H54 (cell line): ENCODE measurements around the gene GPR158.
"Not testable (repeated sequence)": the region's sequence is repeated elsewhere in the genome, so short reads cannot be mapped to it uniquely, and the experiment has no call there.

Source experiments
- DNase-seq: peaks from one replicate; pipeline ENCODE4 v3.0.0; 2011; ENCODE audit warnings: low spot score, mixed read lengths; ENCODE audit not compliant: insufficient read length
- FAIRE-seq: peaks from 3 replicates; lab custom pipeline; 2011; peaks lifted over from hg19 to GRCh38; lab: Jason Lieb, UNC
- POLR2A ChIP-seq: IDR thresholded peaks from 2 replicates; pipeline ENCODE4 v1.6.1; 2011; ENCODE audit warnings: low read depth, mild to moderate bottlenecking, low read length

The GPR158 gene

DNA sequence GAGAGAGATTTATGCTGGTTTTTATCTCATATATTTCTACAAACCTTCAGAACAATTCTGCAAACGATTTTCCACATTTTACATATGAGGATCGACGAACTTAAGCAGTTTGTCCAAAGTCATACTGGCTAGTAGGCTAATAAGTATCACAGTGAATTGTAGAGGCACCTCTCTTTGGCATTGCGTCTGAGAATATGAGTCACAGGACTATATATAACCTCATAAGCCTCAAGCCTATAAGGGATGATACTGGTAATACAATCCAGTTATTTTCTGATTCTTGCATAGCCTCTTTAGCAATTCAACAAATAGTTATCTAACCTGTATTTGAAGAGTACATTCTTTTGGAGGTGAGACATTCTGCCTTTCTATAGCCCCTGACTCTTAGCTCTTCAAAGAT lies 129.8 kb downstream of the GPR158 start:
- TF ChIP-seq POLR2A: no peak
- DNase-seq (no peak), FAIRE-seq (no peak)

DNA sequence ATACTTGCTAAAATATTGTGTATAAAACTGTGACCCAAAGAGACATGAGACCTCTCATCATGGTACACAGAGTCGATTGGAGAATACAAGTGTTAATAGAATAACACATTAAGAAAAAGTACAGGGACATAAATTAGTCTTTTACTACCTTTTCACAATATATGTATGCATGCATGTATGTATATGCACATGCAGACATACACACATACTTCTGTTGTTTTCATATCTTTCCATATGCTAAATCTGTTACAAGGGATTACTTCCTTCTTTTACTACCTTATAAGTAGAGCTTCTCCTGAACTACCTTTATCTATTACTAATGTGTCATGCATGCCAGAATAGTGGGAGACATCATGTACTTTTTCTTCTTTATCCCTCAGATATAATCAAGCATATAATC lies 131.6 kb downstream of the GPR158 start:
- no peak for TF ChIP-seq POLR2A
- FAIRE-seq: no peak

DNA sequence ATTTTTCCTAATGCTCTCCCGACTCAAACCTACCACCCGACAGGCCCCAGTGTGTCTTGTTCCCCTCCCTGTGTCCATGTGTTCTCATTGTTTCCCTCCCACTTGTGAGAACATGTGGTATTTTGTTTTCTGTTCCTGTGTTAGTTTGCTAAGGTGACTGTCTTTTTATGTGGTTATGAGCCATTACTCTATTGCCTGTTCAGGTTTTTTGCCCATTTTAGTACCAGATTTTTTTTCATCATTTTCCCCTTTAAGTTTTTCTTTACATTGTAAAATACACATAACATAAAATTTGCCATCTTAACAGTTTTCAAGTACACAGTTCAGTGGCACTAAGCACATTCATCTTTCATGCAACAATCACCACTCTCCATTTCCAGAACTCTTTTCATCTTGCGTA lies 133.5 kb downstream of the GPR158 start:
- FAIRE-seq (no peak), DNase-seq (no peak)
- TF ChIP-seq POLR2A: no peak

More for the DNA sequence above, 131.6 kb downstream of the GPR158 start:
- DNase-seq: no peak

DNA sequence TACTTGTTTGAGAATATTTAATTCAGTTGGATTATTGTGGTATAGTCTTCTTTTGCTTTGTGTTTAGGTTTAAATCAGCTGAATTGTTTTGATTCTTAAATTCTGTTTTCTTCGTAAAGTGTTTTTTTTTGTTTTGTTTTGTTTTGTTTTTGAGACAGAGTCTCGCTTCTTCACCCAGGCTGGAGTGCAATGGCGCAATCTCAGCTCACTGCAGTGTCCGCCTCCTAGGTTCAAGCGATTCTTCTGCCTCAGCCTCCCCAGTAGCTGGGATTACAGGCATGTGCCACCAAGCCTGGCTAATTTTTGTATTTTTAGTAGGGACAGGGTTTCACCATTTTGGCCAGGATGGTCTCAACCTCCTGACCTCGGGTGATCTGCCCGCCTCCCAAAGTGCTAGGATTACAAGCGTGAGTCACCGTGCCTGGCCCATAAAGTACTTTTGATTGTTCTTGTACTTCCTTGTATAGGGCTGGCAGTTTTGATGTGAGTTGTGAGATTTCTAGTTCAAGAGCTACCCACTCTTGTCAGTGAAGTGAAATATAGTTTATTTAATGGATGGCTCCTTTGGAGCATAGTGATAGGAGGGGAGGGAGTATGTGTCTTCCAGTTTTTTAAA lies 142.9 kb downstream of the GPR158 start:
- FAIRE-seq, DNase-seq: not testable (repeated sequence)

DNA sequence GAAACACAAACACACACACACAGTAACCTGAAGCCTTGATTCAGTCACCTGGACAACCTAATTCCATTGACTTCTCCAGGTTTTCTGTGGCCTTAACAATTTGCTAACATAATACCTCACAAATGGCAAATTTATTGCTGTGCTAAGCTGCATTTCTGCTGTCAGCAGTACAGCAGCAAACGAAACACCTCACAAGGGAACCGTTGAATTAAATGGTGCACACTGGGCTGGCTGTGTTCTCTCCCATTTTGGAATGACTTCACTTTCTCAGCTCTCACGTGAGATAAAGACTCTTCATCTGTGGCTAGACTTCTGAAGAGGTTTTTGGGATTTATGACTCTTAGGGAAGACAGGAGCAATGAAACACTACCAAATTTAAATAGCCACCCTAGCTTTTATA lies 152.5 kb downstream of the GPR158 start:
- FAIRE-seq (no peak), DNase-seq (no peak)
- no peak for TF ChIP-seq POLR2A

DNA sequence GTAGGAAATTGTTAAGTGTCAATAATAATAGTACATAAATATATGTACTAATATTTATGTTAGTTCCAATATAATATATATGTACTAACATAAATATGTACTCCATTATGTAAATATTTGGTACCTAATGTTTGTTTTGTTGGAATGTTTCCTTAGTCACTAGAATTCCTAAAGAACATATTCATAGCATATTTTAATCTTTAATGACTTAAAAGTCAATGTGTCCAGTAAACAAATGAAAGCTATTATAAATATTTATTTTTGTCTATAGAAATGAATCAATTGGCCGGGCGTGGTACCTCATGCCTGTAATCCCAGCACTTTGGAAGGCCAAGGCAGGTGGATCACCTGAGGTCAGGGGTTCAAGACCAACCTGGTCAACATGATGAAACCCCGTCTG lies 153.6 kb downstream of the GPR158 start:
- no peak for FAIRE-seq
- TF ChIP-seq POLR2A: no peak
- no peak for DNase-seq

DNA sequence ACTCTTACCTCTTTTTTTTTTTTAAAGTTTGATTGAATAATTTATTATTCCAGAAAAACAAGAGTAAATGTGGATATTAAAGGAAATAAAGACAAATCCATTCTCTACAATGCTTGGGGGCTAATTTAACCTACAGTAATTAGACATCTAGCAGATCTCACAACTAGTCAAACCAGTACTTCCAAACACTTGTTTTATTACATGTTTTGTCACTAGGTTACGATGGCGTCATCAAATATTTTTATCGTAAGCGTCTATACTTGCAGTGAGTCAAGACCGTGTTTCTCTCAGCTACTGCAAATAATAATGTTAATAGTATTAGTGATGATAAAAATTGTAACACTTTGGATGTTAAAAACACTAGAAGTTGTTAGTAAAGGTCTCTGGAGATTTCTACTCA lies 154.8 kb downstream of the GPR158 start:
- peak; percentile 23 for FAIRE-seq
- not testable (repeated sequence) for DNase-seq

DNA sequence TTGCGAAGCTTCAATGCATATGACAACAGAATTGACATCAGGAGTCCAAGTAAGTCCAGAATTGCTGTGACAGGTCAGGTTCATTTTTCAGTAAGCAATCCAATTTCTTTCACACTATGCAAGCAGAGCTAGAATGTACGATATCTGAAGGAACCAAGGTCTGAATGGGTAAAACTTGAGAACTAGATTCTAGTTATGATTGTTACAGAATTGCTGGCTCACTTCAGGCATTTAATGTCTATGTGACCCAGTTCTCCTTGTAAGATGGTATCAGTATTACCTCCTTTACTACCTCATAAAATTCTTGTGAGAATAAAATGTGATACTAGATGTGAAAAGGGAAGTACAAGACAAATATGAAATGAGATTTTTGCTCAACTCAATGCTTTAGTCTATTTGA lies 159.6 kb downstream of the GPR158 start:
- no peak for TF ChIP-seq POLR2A
- DNase-seq (no peak), FAIRE-seq (no peak)

DNA sequence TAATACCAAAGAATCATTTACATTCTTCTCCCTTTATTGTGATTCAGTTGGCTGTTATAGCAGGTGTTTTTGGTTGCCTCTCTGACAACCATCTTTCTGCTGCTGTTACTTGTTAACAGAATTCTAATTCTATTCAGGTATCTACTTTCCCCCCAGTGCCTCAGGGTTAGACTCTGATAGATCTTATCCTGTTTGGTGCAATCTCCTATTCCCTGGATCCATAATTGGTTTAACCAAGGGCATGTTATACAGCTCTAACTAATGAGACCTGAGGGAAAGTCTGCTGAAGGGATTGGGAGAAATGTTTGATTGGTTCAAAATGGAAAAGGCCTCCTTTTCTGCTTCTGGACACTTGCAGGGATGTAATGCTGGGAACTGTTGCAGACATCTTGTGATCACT lies 161.5 kb downstream of the GPR158 start:
- no peak for FAIRE-seq
- no peak for DNase-seq
- no peak for TF ChIP-seq POLR2A

DNA sequence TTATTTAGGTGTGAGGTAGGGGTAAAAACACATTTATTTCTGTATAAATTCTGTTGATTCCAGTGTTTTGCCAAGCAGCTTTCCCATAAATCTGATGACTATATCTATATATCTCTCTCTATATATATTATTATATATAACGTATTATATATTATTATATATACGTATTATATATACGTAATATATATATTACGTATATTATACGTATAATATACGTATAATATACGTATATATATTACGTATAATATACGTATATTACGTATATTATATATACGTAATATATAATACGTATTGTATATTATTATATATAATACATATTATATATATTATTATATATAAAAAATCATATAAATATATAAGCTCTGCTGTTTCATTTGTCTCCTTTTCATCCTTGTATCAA lies 163.5 kb downstream of the GPR158 start:
- no peak for TF ChIP-seq POLR2A
- DNase-seq: no peak
- FAIRE-seq: no peak

DNA sequence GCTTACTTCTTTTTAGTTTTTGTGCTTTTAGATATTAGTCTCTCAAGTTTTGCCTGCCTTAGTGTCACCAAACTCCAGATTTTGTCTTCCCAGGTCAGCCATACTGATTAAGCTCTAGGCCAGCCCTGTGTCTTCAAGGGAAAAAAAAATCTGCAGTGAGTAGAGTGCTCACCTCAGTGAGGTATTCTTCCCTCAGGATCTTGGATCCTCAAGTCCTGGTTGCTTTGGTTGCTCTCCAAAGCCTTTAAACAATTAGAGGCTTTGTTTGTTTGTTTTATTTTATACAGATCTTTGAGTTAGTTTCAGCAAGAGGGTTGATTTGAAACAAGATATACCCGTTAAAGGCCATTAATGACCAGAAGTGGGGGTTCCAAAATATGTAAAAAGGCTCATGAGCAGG lies 165.2 kb downstream of the GPR158 start:
- no peak for DNase-seq

DNA sequence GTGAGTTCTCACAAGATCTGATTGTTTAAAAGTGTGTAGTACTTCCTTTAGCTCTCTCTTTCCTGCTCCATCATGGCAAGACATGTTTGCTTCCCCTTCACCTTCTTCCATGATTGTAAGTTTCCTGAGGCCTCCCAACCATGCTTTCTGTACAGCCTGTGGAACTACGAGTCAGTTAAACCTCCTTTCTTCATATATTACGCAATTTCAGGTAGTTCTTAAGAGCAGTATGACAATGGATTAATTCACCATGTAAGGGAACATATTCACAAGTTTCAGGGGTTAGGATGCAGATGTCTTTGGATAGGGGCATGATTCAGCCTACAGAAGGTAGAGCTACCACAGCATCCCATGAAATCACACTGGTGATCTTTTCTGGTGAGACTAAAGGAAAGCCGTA lies 174.7 kb downstream of the GPR158 start:
- TF ChIP-seq POLR2A: no peak
- no peak for DNase-seq
- no peak for FAIRE-seq

More for the DNA sequence above, 165.2 kb downstream of the GPR158 start:
- no peak for TF ChIP-seq POLR2A
- FAIRE-seq: no peak

DNA sequence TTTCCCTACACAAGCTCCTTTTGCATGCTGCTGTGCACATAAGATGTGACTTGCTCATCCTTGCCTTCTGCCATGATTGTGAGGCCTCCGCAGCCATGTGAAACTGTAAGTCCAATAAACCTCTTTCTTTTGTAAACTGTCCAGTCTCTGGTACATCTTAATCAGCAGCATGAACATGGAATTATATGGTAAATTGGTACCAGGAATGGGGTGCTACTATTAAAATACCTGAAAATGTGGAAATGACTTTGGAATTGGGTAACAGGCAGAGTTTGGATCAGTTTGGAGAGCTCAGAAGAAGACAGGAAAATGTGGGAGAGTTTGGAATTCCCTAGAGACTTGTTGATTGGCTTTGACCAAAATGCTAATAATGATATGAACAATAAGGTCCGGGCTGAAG lies 181.8 kb downstream of the GPR158 start:
- TF ChIP-seq POLR2A: no peak
- no peak for DNase-seq
- FAIRE-seq: no peak

DNA sequence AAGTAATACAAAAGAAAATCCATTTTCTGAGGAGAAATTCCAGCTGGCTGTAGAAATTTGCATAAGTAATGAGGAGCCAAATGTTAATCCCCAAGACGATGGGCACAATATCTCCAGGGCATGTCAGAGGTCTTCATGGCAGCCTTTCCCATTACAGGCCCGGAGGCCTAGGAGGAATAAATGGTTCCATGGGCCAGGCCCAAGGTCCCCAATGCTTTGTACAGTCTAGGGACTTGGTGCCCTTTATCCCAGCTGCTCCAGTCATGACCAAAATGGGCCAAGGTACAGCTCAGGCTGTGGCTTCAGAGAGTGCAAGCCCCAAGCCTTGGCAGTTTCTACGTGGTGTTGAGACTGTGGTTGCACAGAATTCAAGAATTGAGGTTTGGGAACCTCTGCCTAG lies 182.5 kb downstream of the GPR158 start:
- no peak for DNase-seq
- no peak for FAIRE-seq
- no peak for TF ChIP-seq POLR2A

DNA sequence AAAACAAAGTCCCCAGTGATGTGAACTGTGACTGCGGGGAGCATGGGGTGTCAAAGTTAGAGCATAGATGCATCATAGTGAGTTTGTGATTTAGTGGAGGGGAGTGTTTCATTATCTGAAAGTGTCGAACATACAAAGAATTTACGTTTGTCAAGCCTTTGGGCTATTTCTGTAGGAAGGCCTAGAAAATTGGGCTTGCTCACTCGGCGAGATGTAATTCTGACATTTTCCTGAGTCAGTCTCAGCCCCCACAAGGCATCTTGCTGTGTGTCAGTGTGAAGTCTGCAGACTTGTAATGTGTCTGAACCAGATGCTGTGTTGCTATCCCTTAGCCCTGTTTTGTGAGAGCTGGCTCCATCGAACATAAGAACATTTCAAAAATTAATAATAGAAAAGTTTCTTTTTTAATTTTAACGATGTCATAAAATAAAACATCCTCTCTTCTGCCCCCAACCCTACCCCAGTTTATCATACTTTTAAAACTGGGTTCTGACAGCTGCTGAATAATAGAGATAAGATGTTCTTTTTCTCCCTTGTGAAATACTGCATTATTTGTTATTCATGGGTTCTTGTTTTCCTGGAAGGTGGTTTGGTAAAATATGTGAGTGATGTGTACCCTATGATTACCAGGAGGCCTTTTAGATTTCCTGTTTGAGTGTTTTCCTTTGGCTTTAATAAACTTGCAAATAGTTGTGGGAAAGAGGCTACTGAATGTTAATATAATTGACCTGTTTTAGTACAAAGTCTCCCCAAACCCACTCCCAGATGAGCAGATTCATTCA lies 207.4 kb downstream of the GPR158 start:
- no peak for DNase-seq
- no peak for TF ChIP-seq POLR2A
- no peak for FAIRE-seq

DNA sequence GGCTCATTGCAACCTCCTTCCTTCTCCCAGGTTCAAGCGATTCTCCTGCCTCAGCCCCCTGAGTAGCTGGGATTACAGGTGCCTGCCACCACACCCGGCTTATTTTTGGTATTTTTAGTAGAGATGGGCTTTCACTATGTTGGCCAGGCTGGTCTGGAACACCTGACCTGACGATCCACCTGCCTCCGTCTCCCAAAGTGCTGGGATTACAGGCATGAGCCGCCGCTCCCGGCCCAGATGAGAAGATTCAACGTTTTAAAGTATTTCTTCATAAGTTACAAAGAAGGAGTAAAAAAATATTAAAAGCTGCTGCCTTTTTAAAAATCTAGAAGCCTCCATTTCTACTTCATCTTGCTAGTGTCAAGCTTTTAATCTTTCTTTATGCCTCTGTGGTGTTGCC lies 208.1 kb downstream of the GPR158 start:
- FAIRE-seq, DNase-seq: not testable (repeated sequence)
